Neuron (in vitro differentiated cells): Measurements from ENCODE around the gene KIR2DL4.
"Not testable (repeated sequence)": the region's sequence is repeated elsewhere in the genome, so short reads cannot be mapped to it uniquely, and the experiment has no call there.

ENCODE experiments used
- H2AFZ ChIP-seq: one replicate; pipeline ENCODE4 v1.6.1; 2013; ENCODE audit warnings: low read depth, mild to moderate bottlenecking, inconsistent platforms, low read length, moderate library complexity
- H3K27me3 ChIP-seq: one replicate; pipeline ENCODE4 v1.6.1; 2013; ENCODE audit warnings: low read length; ENCODE audit not compliant: insufficient read depth
- H3K36me3 ChIP-seq: one replicate; pipeline ENCODE4 v1.6.1; 2013; ENCODE audit warnings: low read length; ENCODE audit not compliant: insufficient read depth
- H3K4me1 ChIP-seq: one replicate; pipeline ENCODE4 v1.6.1; 2013; ENCODE audit warnings: low read length; ENCODE audit not compliant: insufficient read depth
- H3K4me3 ChIP-seq: 2 replicates; pipeline ENCODE4 v1.5.1; 2013; ENCODE audit warnings: mild to moderate bottlenecking, low read length, moderate library complexity
- H3K9me3 ChIP-seq: one replicate; pipeline ENCODE4 v1.6.1; 2013; ENCODE audit warnings: low read length

KIR2DL4 gene

GRCh38 chr19:54782916-54783315 lies 20.5 kb upstream of the KIR2DL4 start:
- H2AFZ ChIP-seq, H3K4me3 ChIP-seq, H3K9me3 ChIP-seq, H3K27me3 ChIP-seq, H3K36me3 ChIP-seq, H3K4me1 ChIP-seq: not testable (repeated sequence)

- not testable (repeated sequence) for H3K36me3 ChIP-seq, H3K4me1 ChIP-seq, H3K9me3 ChIP-seq, H3K27me3 ChIP-seq, H3K4me3 ChIP-seq, H2AFZ ChIP-seq
Measured at GRCh38 chr19:54786091-54786723, 17.2 kb upstream of the KIR2DL4 start.

GRCh38 chr19:54788154-54788553 lies 15.3 kb upstream of the KIR2DL4 start:
- not testable (repeated sequence) for H3K36me3 ChIP-seq, H3K9me3 ChIP-seq, H2AFZ ChIP-seq, H3K27me3 ChIP-seq, H3K4me3 ChIP-seq, H3K4me1 ChIP-seq

- Histone ChIP-seq H2AFZ (no peak overlapping the region), H3K27me3 (peaks cover 2% of the 10 kb centered on the region), H3K9me3 (no peaks in the 10 kb centered on the region), H3K4me1 (no peaks in the 10 kb centered on the region), H3K36me3 (no peaks in the 10 kb centered on the region), H3K4me3 (no peak overlapping the region)
Measured at GRCh38 chr19:54790711-54791110, 12.7 kb upstream of the KIR2DL4 start.

GRCh38 chr19:54791476-54791875 lies 11.9 kb upstream of the KIR2DL4 start:
- H3K4me3 ChIP-seq, result no peak overlapping the region
- H3K9me3 ChIP-seq, result no peaks in the 10 kb centered on the region
- no peak overlapping the region for H2AFZ ChIP-seq
- H3K27me3 ChIP-seq, result peaks cover 2% of the 10 kb centered on the region
- H3K36me3 ChIP-seq, result no peaks in the 10 kb centered on the region
- H3K4me1 ChIP-seq, result no peaks in the 10 kb centered on the region

GRCh38 chr19:54792814-54793213 lies 10.6 kb upstream of the KIR2DL4 start:
- peaks cover 2% of the 10 kb centered on the region for H3K27me3 ChIP-seq
- no peaks in the 10 kb centered on the region for H3K4me1 ChIP-seq
- H3K4me3 ChIP-seq, result no peak overlapping the region
- H3K36me3 ChIP-seq, result no peaks in the 10 kb centered on the region
- no peak overlapping the region for H2AFZ ChIP-seq
- no peaks in the 10 kb centered on the region for H3K9me3 ChIP-seq

- Histone ChIP-seq H2AFZ (no peak overlapping the region), H3K9me3 (no peaks in the 10 kb centered on the region), H3K27me3 (peaks cover 2% of the 10 kb centered on the region), H3K4me3 (no peak overlapping the region), H3K4me1 (no peaks in the 10 kb centered on the region), H3K36me3 (no peaks in the 10 kb centered on the region)
Measured at GRCh38 chr19:54795758-54796157, 7.7 kb upstream of the KIR2DL4 start.

GRCh38 chr19:54804101-54804500 lies 691 bp downstream of the KIR2DL4 start:
- Histone ChIP-seq H3K27me3 (no peaks in the 10 kb centered on the region), H2AFZ (no peak overlapping the region), H3K4me1 (no peaks in the 10 kb centered on the region), H3K36me3 (no peaks in the 10 kb centered on the region), H3K4me3 (no peak overlapping the region), H3K9me3 (peaks cover 3% of the 10 kb centered on the region)

- Histone ChIP-seq H3K36me3 (no peaks in the 10 kb centered on the region), H2AFZ (no peak overlapping the region), H3K4me3 (no peak overlapping the region), H3K9me3 (peaks cover 3% of the 10 kb centered on the region), H3K4me1 (no peaks in the 10 kb centered on the region), H3K27me3 (no peaks in the 10 kb centered on the region)
Measured at GRCh38 chr19:54804571-54804970, 1.2 kb downstream of the KIR2DL4 start.

GRCh38 chr19:54805665-54806515 lies 2.5 kb downstream of the KIR2DL4 start:
- peaks cover 3% of the 10 kb centered on the region for H3K9me3 ChIP-seq
- H2AFZ ChIP-seq, result no peak overlapping the region
- no peaks in the 10 kb centered on the region for H3K27me3 ChIP-seq
- H3K36me3 ChIP-seq, result no peaks in the 10 kb centered on the region
- no peak overlapping the region for H3K4me3 ChIP-seq
- H3K4me1 ChIP-seq, result no peaks in the 10 kb centered on the region

GRCh38 chr19:54806516-54806838 lies 3.1 kb downstream of the KIR2DL4 start:
- H3K27me3 ChIP-seq, result no peaks in the 10 kb centered on the region
- no peak overlapping the region for H2AFZ ChIP-seq
- H3K9me3 ChIP-seq, result peaks cover 3% of the 10 kb centered on the region
- H3K4me3 ChIP-seq, result no peak overlapping the region
- no peaks in the 10 kb centered on the region for H3K4me1 ChIP-seq
- no peaks in the 10 kb centered on the region for H3K36me3 ChIP-seq

- not testable (repeated sequence) for H3K27me3 ChIP-seq, H3K36me3 ChIP-seq, H3K4me1 ChIP-seq, H3K9me3 ChIP-seq, H3K4me3 ChIP-seq, H2AFZ ChIP-seq
Measured at GRCh38 chr19:54814571-54814970, 11.2 kb downstream of the KIR2DL4 start.

GRCh38 chr19:54816251-54816650 lies 12.8 kb downstream of the KIR2DL4 start, which contains the start of gene KIR3DL1:
Gene KIR3DL1, plus strand, starts transcription at chr19:54816468.
- not testable (repeated sequence) for H3K27me3 ChIP-seq, H3K4me3 ChIP-seq, H2AFZ ChIP-seq, H3K9me3 ChIP-seq, H3K4me1 ChIP-seq, H3K36me3 ChIP-seq
